ENCODE results near the gene ZNF23.

The ZNF23 gene

DNA sequence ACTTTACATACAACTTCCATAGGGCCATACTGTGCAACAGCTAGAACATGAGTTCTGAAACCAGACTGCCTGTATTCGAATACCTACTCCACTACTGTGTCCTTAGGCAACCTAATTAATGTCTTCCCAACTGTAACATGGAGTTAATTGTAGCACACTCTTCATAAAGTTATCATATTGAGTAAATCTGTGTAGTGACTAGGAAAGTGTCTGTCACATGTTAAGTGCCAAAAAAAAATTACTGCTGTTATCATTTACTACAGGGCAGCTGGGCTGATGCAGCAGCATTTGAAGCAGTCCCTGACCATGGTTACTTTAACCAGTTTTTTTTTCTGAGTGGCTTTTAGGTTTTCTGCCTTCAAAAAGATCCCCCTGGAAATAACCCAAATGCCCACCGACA is 10.9 kb upstream of the ZNF23 start:
- H3K27me3 ChIP-seq = no peaks in the 10 kb centered on the region
- H3K9me3 ChIP-seq = no peaks in the 10 kb centered on the region
- H3K27ac ChIP-seq = no peak overlapping the region
- H3K4me1 ChIP-seq = no peaks in the 10 kb centered on the region
- peaks cover 28% of the 10 kb centered on the region for H3K36me3 ChIP-seq
- no peak for TF ChIP-seq Cebpa-rat (IDR thresholded peaks at IDR 0.05)
- H3K4me3 ChIP-seq = no peak overlapping the region
- H4K20me1 ChIP-seq = no peaks in the 10 kb centered on the region
- no peak overlapping the region for H3K9ac ChIP-seq
- H3K4me2 ChIP-seq = no peak overlapping the region

DNA sequence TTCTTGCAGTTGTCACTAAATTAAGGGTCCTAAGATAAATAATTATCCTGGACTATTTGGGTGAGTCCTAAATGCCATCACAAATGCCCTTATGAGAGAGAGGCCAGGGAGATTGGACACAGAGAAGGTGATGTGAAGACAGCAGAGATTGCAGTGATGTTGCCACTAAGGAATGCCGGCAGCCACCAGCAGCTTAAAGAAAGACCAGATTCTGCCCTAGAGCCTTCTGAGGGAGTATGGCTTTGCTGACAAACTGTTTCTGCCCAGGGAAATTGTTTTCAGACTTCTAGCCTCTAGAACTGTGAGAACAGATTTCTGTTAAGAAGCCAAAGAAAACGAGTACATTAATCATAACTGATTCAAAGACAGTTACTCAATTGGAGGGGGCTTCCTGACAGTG is 10.0 kb upstream of the ZNF23 start:
- TF ChIP-seq Cebpa-rat (IDR thresholded peaks at IDR 0.05) = no peak
- peaks cover 19% of the 10 kb centered on the region for H3K36me3 ChIP-seq
- H3K4me2 ChIP-seq = no peak overlapping the region
- H3K9me3 ChIP-seq = no peaks in the 10 kb centered on the region
- no peaks in the 10 kb centered on the region for H4K20me1 ChIP-seq
- H3K9ac ChIP-seq = no peak overlapping the region
- H3K27ac ChIP-seq = no peak overlapping the region
- H3K4me3 ChIP-seq = no peak overlapping the region
- H3K27me3 ChIP-seq = no peaks in the 10 kb centered on the region
- H3K4me1 ChIP-seq = no peaks in the 10 kb centered on the region

DNA sequence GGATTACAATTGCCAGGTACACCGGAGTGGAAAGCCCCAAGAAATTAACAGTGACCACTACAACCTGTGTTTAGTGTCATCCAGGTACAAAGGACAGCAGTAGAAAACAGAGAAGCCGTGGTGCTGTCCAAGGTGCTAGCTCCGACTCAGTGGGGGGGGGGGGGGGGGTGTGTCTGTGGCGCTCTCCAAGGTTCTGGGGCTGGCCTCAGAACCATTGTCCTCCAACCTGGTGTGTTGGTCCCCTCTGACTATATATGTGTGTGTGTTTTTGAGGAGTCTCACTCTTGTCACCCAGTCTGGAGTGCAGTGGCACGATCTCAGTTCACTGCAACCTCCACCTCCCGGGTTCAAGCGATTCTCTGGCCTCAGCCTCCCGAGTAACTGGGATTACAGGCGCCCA is 5.8 kb upstream of the ZNF23 start:
- Histone ChIP-seq H4K20me1 (no peaks in the 10 kb centered on the region), H3K36me3 (no peaks in the 10 kb centered on the region), H3K27me3 (no peaks in the 10 kb centered on the region), H3K4me3 (no peak overlapping the region), H3K27ac (no peak overlapping the region), H3K4me1 (no peaks in the 10 kb centered on the region), H3K9ac (no peak overlapping the region), H3K9me3 (no peaks in the 10 kb centered on the region), H3K4me2 (no peak overlapping the region)
- TF ChIP-seq Cebpa-rat (IDR thresholded peaks at IDR 0.05) = no peak

DNA sequence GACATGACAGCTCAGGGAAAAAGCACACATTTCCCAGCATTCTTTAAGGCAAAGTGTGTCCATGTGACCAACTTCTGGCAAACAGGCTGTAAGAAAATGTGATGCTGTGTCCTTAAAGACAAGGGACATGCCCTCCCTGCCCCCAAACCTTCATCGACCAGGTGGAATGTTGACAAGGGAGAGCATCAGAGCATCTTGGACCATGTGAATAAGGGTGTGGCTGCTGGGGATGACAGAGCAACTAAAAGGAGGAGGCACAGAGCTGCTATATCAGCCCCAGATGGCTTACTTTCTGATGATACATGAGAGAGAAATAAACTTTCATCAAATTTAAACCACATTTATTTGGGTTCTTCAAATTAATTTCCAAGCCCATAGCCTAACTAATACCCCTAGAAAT is 2.2 kb upstream of the ZNF23 start:
- Histone ChIP-seq H4K20me1 (peaks cover 1% of the 10 kb centered on the region; the same call in 1 of the 2 replicates), H3K9me3 (no peaks in the 10 kb centered on the region), H3K9ac (no peak overlapping the region), H3K27me3 (no peaks in the 10 kb centered on the region), H3K4me1 (peaks cover 22% of the 10 kb centered on the region), H3K36me3 (no peaks in the 10 kb centered on the region), H3K4me3 (no peak overlapping the region), H3K27ac (no peak overlapping the region), H3K4me2 (no peak overlapping the region)
- no peak for TF ChIP-seq Cebpa-rat (IDR thresholded peaks at IDR 0.05)

DNA sequence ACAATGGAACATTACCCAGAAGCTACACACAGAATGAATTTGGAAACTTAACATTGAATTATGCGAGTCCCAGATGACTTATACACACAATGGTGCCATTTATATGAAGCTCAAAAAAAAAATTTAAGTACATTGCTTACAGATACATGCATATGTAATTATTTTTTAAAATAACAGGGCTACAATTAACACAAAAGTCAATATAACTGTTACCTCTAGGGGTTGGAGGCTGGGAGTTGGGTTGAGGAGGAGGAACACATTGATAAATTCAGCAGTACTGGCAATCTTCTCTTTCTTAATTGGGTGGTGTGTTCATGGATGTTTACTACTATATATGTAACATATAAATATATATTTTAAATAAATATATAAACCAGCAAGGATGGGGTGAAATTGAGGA is 1.1 kb downstream of the ZNF23 start:
- Histone ChIP-seq H4K20me1 (peaks cover 23% of the 10 kb centered on the region), H3K9ac (no peak overlapping the region; the same call in 1 of the 2 replicates), H3K9me3 (no peaks in the 10 kb centered on the region), H3K4me3 (peak overlapping the region; percentile 85), H3K4me2 (peak overlapping the region; percentile 94), H3K36me3 (peaks cover 12% of the 10 kb centered on the region), H3K27me3 (no peaks in the 10 kb centered on the region), H3K27ac (no peak overlapping the region), H3K4me1 (peaks cover 22% of the 10 kb centered on the region)
- no peak for TF ChIP-seq Cebpa-rat (IDR thresholded peaks at IDR 0.05)

DNA sequence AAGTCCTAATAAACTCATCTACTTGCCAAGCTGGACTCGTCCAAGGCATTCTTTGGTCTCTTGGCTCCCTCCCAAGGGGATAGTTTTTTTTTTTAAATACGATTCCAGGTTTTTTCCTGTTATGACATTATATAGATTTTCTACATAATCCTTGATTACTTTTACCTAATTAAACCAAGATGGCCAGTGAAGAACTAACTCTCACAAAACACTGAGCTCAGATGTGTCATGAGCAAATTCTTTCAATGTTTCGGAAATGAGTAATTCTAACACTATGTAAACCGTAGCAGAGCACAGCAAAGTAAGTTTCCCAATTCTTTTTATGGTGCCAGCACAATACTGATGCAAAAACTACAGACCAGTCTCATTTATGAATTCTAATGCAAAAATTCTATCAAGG is 1.8 kb downstream of the ZNF23 start:
- no peak for TF ChIP-seq Cebpa-rat (IDR thresholded peaks at IDR 0.05)
- no peaks in the 10 kb centered on the region for H3K27me3 ChIP-seq
- no peaks in the 10 kb centered on the region for H3K9me3 ChIP-seq
- no peak overlapping the region for H3K9ac ChIP-seq
- H3K4me2 ChIP-seq = peak overlapping the region; percentile 94; the same call in 1 of the 2 replicates
- no peak overlapping the region for H3K27ac ChIP-seq
- H3K4me3 ChIP-seq = no peak overlapping the region
- H3K4me1 ChIP-seq = peaks cover 22% of the 10 kb centered on the region
- peaks cover 23% of the 10 kb centered on the region for H4K20me1 ChIP-seq
- H3K36me3 ChIP-seq = peaks cover 19% of the 10 kb centered on the region

DNA sequence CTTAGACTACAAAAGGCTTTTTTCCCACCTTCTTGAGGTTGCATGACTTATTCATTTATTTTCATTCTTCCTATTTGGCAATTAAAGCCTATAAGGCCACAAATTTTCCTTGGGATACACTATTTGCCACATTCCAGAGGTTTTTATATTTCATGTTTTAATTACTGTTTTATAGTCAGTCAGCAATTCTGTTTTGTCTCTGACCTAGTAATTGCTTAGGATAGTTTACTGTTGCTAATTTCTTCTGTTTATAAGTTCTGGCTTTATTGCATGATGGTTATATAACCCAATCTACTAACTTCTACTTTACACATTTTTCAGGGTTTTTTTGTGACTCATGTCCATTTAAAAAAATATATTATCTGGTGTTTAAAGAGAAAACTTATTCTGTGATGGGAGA is 2.5 kb downstream of the ZNF23 start:
- Histone ChIP-seq H3K27me3 (no peaks in the 10 kb centered on the region), H3K4me3 (no peak overlapping the region), H3K36me3 (peaks cover 27% of the 10 kb centered on the region), H3K9ac (no peak overlapping the region), H3K4me2 (no peak overlapping the region), H3K9me3 (peaks cover under 1% of the 10 kb centered on the region; the same call in 1 of the 2 replicates), H3K4me1 (peaks cover 22% of the 10 kb centered on the region), H3K27ac (no peak overlapping the region), H4K20me1 (peaks cover 23% of the 10 kb centered on the region)
- TF ChIP-seq Cebpa-rat (IDR thresholded peaks at IDR 0.05) = no peak

DNA sequence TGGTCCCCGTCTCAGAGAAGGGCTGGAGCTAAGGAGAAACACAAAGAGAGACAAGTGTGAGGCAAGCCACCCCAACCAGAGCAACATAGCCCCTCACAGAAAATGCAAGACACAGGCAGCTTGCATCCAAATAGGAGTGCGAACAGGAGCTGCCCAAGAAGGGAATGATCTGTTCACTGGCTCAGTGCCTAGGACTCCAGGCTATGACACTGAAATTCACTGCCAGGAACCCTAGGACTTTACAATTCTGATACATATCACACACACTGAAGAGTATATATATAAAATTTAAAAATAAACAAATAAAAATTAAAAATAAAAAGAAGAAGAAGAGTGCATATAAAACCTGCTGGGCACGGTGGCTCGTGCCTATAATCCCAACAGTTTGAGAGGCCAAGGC is 5.2 kb downstream of the ZNF23 start:
- H3K27ac ChIP-seq = no peak overlapping the region
- TF ChIP-seq Cebpa-rat (IDR thresholded peaks at IDR 0.05) = no peak
- H3K9me3 ChIP-seq = peaks cover 28% of the 10 kb centered on the region
- peaks cover 17% of the 10 kb centered on the region for H3K4me1 ChIP-seq
- H3K4me3 ChIP-seq = no peak overlapping the region
- H3K9ac ChIP-seq = no peak overlapping the region
- H3K4me2 ChIP-seq = no peak overlapping the region
- H3K36me3 ChIP-seq = peaks cover 54% of the 10 kb centered on the region
- peaks cover 23% of the 10 kb centered on the region for H4K20me1 ChIP-seq
- H3K27me3 ChIP-seq = no peaks in the 10 kb centered on the region

DNA sequence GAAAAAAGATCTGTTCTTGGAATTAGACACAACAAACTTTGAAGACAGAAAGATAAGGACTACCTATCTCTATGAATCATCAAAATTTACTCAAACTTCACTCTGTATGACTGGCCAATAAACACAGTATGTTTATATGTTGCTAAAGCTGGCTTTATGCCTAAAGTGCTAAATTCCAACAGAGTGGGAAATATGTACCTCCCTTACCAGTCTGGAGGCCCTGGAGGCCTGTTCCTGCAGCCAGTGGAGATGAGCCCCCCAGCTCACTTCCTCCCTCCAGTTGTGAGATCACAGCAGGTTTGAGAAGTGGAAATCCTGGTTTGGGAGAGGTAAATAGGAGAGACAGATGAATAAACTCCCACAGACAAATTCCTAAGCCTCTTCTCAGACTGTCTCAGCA is 9.0 kb downstream of the ZNF23 start:
- H4K20me1 ChIP-seq = peaks cover 11% of the 10 kb centered on the region; the same call in 1 of the 2 replicates
- TF ChIP-seq Cebpa-rat (IDR thresholded peaks at IDR 0.05) = no peak
- H3K4me1 ChIP-seq = no peaks in the 10 kb centered on the region
- no peak overlapping the region for H3K9ac ChIP-seq
- no peak overlapping the region for H3K27ac ChIP-seq
- no peak overlapping the region for H3K4me3 ChIP-seq
- 0 out of 2 replicates have a peak, but pooled peaks cover 10% of the 10 kb centered on the region for H3K27me3 ChIP-seq
- peaks cover 65% of the 10 kb centered on the region for H3K9me3 ChIP-seq
- peaks cover 91% of the 10 kb centered on the region for H3K36me3 ChIP-seq
- no peak overlapping the region for H3K4me2 ChIP-seq

DNA sequence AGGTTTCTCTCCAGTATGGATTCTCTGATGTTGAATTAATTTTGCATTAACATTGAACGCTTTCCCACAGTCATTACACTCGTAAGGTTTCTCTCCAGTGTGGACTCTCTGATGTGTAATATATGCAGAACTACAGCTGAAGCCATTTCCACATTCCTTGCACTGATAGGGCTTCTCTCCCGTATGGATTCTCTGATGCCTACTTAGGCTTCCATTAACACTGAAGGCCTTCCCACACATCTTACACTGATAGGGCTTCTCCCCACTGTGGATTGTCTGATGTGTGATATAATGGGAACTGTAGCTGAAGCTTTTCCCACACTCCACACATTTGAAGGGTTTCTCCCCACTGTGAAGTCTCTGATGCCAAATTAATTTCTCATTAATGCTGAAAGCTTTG is 13.0 kb downstream of the ZNF23 start:
- no peaks in the 10 kb centered on the region for H3K4me1 ChIP-seq
- H3K9ac ChIP-seq = no peak overlapping the region
- no peak overlapping the region for H3K27ac ChIP-seq
- H4K20me1 ChIP-seq = no peaks in the 10 kb centered on the region
- H3K4me3 ChIP-seq = peak overlapping the region; percentile 46
- no peak for TF ChIP-seq Cebpa-rat (IDR thresholded peaks at IDR 0.05)
- peaks cover 100% of the 10 kb centered on the region for H3K9me3 ChIP-seq
- no peak overlapping the region for H3K4me2 ChIP-seq
- 0 out of 2 replicates have a peak, but pooled peaks cover 10% of the 10 kb centered on the region for H3K27me3 ChIP-seq
- H3K36me3 ChIP-seq = peaks cover 80% of the 10 kb centered on the region

DNA sequence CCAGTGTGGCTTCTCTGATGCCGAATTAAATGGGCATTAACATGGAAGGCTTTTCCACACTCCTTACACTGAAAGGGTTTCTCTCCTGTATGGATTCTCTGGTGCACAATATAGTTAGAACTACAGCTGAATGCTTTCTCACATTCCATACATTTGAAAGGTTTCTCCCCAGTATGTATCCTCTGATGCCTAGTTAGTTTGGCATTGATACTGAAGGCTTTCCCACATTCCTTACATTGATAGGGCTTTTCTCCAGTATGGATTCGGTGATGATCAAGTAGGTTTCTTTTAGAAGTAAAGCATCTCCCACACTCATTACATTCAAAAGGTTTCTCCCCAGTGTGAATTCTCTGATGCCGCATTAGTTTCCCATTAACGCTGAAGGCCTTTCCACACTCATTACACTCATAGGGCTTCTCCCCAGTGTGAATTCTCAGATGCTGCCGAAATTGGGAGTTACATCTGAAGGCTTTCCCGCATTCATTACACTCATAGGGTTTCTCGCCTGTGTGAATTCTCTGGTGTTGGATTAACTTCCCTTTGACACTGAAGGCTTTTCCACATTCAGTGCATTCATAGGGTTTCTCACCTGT is 13.7 kb downstream of the ZNF23 start:
- Histone ChIP-seq H3K4me2 (no peak overlapping the region), H3K27me3 (0 out of 2 replicates have a peak, but pooled peaks cover 10% of the 10 kb centered on the region), H3K27ac (no peak overlapping the region), H4K20me1 (no peaks in the 10 kb centered on the region), H3K9me3 (peaks cover 99% of the 10 kb centered on the region), H3K36me3 (peaks cover 74% of the 10 kb centered on the region), H3K4me3 (peak overlapping the region; percentile 46), H3K4me1 (no peaks in the 10 kb centered on the region), H3K9ac (no peak overlapping the region)
- no peak for TF ChIP-seq Cebpa-rat (IDR thresholded peaks at IDR 0.05)
